ENCODE results near the gene PDLIM5.
A peak's percentile ranks its signal among the peaks of the same experiment; 100 is the strongest.

PDLIM5 gene

DNA sequence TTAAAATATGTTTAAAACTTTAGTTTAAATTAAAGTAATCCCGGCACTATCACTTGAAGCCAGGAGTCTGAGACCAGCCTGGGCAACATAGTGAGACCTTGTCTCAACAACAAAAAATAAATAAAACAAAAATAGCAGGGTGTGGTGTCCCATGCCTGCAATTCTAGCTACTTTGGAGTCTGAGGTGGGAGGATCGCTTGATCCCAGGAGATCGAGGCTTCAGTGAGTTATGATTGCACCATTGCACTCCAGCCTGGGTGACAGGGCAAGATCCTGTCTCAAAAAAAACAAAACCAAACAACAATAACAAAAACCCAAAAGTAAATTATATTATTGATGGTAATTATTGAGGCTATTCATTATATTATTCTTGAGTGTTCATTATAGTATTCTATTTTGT is 9.9 kb upstream of the PDLIM5 start:
- DNase-seq (ENCODE audit: extremely low read depth, low read depth), result no peak
- no peak for TF ChIP-seq CTCF (IDR thresholded peaks at IDR 0.05; ENCODE audit: low read depth, low read length)

GRCh38 chr4:94442251-94442650 is 9.5 kb upstream of the PDLIM5 start:
- no peak for DNase-seq (ENCODE audit: extremely low read depth, low read depth)
- TF ChIP-seq CTCF (IDR thresholded peaks at IDR 0.05; ENCODE audit: low read depth, low read length), result no peak

DNA sequence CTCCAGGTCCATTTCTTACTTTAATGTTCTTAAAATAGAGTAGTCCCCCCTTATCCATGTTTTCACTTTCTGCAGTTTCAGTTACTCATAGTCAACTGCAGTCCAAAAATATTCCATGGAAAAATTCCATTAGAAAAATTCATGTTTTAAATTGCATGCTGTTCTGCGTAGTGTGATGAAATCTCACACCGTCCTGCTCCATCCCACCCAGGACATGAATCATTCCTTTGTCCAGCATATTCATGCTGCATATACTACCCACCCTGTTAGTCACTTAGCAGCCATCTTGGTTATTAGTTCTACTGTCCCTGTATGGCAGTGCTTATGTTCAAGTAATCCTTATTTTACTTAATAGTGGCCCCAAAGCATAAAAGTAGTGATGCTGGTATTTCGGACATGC is 5.4 kb upstream of the PDLIM5 start:
- peak; percentile 60 for DNase-seq (ENCODE audit: extremely low read depth, low read depth)
- TF ChIP-seq CTCF (IDR thresholded peaks at IDR 0.05; ENCODE audit: low read depth, low read length), result no peak

GRCh38 chr4:94447754-94448411 is 3.9 kb upstream of the PDLIM5 start:
- TF ChIP-seq CTCF (IDR thresholded peaks at IDR 0.05; ENCODE audit: low read depth, low read length), result no peak

DNA sequence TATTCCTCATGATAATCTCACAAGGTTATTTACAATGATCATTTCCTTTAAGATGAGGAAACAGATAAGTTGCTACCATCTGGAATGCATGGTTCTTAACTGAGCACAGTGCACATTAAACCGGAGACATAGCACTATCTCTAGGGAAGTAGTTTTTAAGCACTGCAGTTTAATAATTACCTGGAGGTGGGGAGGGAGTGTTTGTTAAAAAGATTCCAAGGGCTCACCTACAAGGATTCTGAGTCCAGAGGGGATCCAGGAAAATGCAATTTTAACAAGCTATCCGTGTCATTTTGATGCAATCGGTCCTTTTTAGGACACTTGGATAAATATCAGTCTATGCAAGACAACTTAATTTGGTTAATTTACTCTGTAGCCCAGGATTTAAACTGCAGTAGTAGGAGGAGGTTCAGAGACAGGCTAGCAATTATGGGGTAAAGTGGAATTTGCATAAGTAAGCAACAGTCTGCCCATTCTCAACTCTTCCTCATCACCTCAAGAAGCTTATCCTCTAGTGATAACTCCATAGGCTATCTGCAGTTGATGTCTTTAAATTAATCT is 2.8 kb upstream of the PDLIM5 start:
- DNase-seq (ENCODE audit: extremely low read depth, low read depth), result no peak
- no peak for TF ChIP-seq CTCF (IDR thresholded peaks at IDR 0.05; ENCODE audit: low read depth, low read length)

More at GRCh38 chr4:94447754-94448411, 3.9 kb upstream of the PDLIM5 start:
- no peak for DNase-seq (ENCODE audit: extremely low read depth, low read depth)

GRCh38 chr4:94451051-94451694 is 569 bp upstream of the PDLIM5 start:
- no peak for TF ChIP-seq CTCF (IDR thresholded peaks at IDR 0.05; ENCODE audit: low read depth, low read length)
- DNase-seq (ENCODE audit: extremely low read depth, low read depth), result no peak

Measured in AG09319 (cell line).